Skeletal muscle tissue (tissue), 4 donors: ENCODE measurements around the gene PHF21A. TPM values are rescaled to one million over a fixed set of nuclear protein-coding genes. Genes with fewer than 3 reads are reported as not detected.
"Not testable (repeated sequence)": the region's sequence is repeated elsewhere in the genome, so short reads cannot be mapped to it uniquely, and the experiment has no call there.

ENCODE experiments used
- H3K27ac ChIP-seq: one replicate; pipeline ENCODE4 v1.7.0; 2013; ENCODE audit warnings: mild to moderate bottlenecking, low read depth, low read length, inconsistent platforms
- H3K27me3 ChIP-seq, 3 donors: one replicate each; pipeline ENCODE4 v1.7.0; 2013; ENCODE audit warnings: low read length in 3 of 3; ENCODE audit not compliant: control insufficient read depth in 3 of 3, insufficient read depth in 3 of 3
- H3K36me3 ChIP-seq, 3 donors: one replicate each; pipeline ENCODE4 v1.7.0; 2013; ENCODE audit warnings: low read length in 3 of 3; ENCODE audit not compliant: control insufficient read depth in 3 of 3, insufficient read depth in 3 of 3
- H3K4me1 ChIP-seq, 3 donors: one replicate each; pipeline ENCODE4 v1.7.0; 2013; ENCODE audit warnings: low read length in 3 of 3, mild to moderate bottlenecking in 3 of 3; ENCODE audit not compliant: control insufficient read depth in 3 of 3, insufficient read depth in 3 of 3
- H3K4me3 ChIP-seq, 3 donors: one replicate each; pipeline ENCODE4 v1.7.0; 2013; ENCODE audit warnings: low read length in 3 of 3
- H3K9ac ChIP-seq, 3 donors: one replicate each; pipeline ENCODE4 v1.7.0; 2013; ENCODE audit warnings: low read length in 3 of 3, mild to moderate bottlenecking in 3 of 3, moderate library complexity in 2 of 3, low read depth in 1 of 3
- H3K9me3 ChIP-seq, 3 donors: one replicate each; pipeline ENCODE4 v1.7.0; 2013; ENCODE audit warnings: low read length in 3 of 3; ENCODE audit not compliant: control insufficient read depth in 3 of 3
- total RNA-seq: library from RNA; depleted of rRNA; stranded (reverse); fragments of >200 nt; gene quantifications from one replicate; pipeline ENCODE4 v1.2.3, GENCODE V29; 2014
- donor health status: Osteomylitis.

PHF21A gene
- total RNA-seq, 1 donor from 2014 or later = 16.2 TPM

- Histone ChIP-seq H3K9ac (no peak overlapping the region), H3K9me3 (no peaks in the 10 kb centered on the region), H3K27ac (no peak overlapping the region), H3K4me1 (peaks cover 21 to 31% (median 24%) of the 10 kb centered on the region in 3 donors), H3K36me3 (peaks cover 36 to 42% (median 40%) of the 10 kb centered on the region in 3 donors), H3K27me3 (no peaks in the 10 kb centered on the region), H3K4me3 (no peak overlapping the region)
Measured at GRCh38 chr11:45915446-45915845, 205.8 kb downstream of the PHF21A start.

- H3K36me3 ChIP-seq = peaks cover 45 to 48% (median 45%) of the 10 kb centered on the region in 3 donors
- no peak overlapping the region for H3K9ac ChIP-seq
- no peak overlapping the region for H3K4me3 ChIP-seq
- H3K4me1 ChIP-seq = peaks cover 18 to 29% (median 18%) of the 10 kb centered on the region in 3 donors
- H3K27me3 ChIP-seq = no peaks in the 10 kb centered on the region
- no peak overlapping the region for H3K27ac ChIP-seq
- no peaks in the 10 kb centered on the region for H3K9me3 ChIP-seq
Measured at GRCh38 chr11:45913942-45914635, 207.2 kb downstream of the PHF21A start.

GRCh38 chr11:45913514-45913913 lies 207.7 kb downstream of the PHF21A start:
- Histone ChIP-seq H3K4me1 (peaks cover 17 to 24% (median 18%) of the 10 kb centered on the region in 3 donors), H3K4me3 (no peak overlapping the region), H3K9ac (no peak overlapping the region), H3K36me3 (peaks cover 45 to 48% (median 47%) of the 10 kb centered on the region in 3 donors), H3K27ac (no peak overlapping the region), H3K9me3 (no peaks in the 10 kb centered on the region), H3K27me3 (no peaks in the 10 kb centered on the region)

- H3K27ac ChIP-seq = no peak overlapping the region
- H3K27me3 ChIP-seq = no peaks in the 10 kb centered on the region
- H3K9ac ChIP-seq = no peak overlapping the region
- H3K4me3 ChIP-seq = no peak overlapping the region
- H3K36me3 ChIP-seq = peaks cover 39 to 47% (median 44%) of the 10 kb centered on the region in 3 donors
- peaks cover 0 to 4% (median 3%) of the 10 kb centered on the region in 3 donors for H3K4me1 ChIP-seq
- no peaks in the 10 kb centered on the region for H3K9me3 ChIP-seq
Measured at GRCh38 chr11:45910623-45911022, 210.6 kb downstream of the PHF21A start.

- H3K4me3 ChIP-seq = no peak overlapping the region
- H3K27me3 ChIP-seq = no peaks in the 10 kb centered on the region
- H3K36me3 ChIP-seq = peaks cover 32 to 40% (median 37%) of the 10 kb centered on the region in 3 donors
- H3K9ac ChIP-seq = no peak overlapping the region
- no peaks in the 10 kb centered on the region for H3K9me3 ChIP-seq
- H3K4me1 ChIP-seq = peaks cover 0 to 4% (median 3%) of the 10 kb centered on the region in 3 donors
- H3K27ac ChIP-seq = no peak overlapping the region
Measured at GRCh38 chr11:45909594-45910475, 211.4 kb downstream of the PHF21A start.

GRCh38 chr11:45907911-45908370 lies 213.3 kb downstream of the PHF21A start:
- Histone ChIP-seq H3K27me3 (no peaks in the 10 kb centered on the region), H3K9ac (no peak overlapping the region), H3K36me3 (peaks cover 13 to 21% (median 19%) of the 10 kb centered on the region in 3 donors), H3K4me3 (no peak overlapping the region), H3K9me3 (no peaks in the 10 kb centered on the region), H3K4me1 (peaks cover 0 to 4% (median 3%) of the 10 kb centered on the region in 3 donors), H3K27ac (no peak overlapping the region)

GRCh38 chr11:45906965-45907611 lies 214.2 kb downstream of the PHF21A start, which contains the start of gene FREY1:
Gene FREY1 (minus strand): TSS chr11:45907271. CDS start chr11:45907245, 26 bp downstream.
- H3K36me3 ChIP-seq = peaks cover 13 to 20% (median 17%) of the 10 kb centered on the region in 3 donors
- peaks cover 0 to 4% (median 3%) of the 10 kb centered on the region in 3 donors for H3K4me1 ChIP-seq
- no peaks in the 10 kb centered on the region for H3K27me3 ChIP-seq
- H3K9ac ChIP-seq = no peak within 1 kb of the TSS
- H3K4me3 ChIP-seq = no peak within 1 kb of the TSS
- no peaks in the 10 kb centered on the region for H3K9me3 ChIP-seq
- no peak within 1 kb of the TSS for H3K27ac ChIP-seq

- peaks cover 11 to 18% (median 13%) of the 10 kb centered on the region in 3 donors for H3K36me3 ChIP-seq
- H3K9ac ChIP-seq = no peak overlapping the region
- no peak overlapping the region for H3K27ac ChIP-seq
- no peak overlapping the region for H3K4me3 ChIP-seq
- no peaks in the 10 kb centered on the region for H3K27me3 ChIP-seq
- peaks cover 1 to 5% (median 3%) of the 10 kb centered on the region in 3 donors for H3K4me1 ChIP-seq
- no peaks in the 10 kb centered on the region for H3K9me3 ChIP-seq
Measured at GRCh38 chr11:45906096-45906682, 215.1 kb downstream of the PHF21A start.

GRCh38 chr11:45905576-45905975 lies 215.7 kb downstream of the PHF21A start:
- peaks cover 6 to 12% (median 8%) of the 10 kb centered on the region in 3 donors for H3K36me3 ChIP-seq
- H3K27ac ChIP-seq, H3K4me3 ChIP-seq, H3K9ac ChIP-seq, H3K9me3 ChIP-seq, H3K27me3 ChIP-seq: not testable (repeated sequence)
- H3K4me1 ChIP-seq = peaks cover 7 to 11% (median 8%) of the 10 kb centered on the region in 3 donors
